WERI-Rb-1 (cell line): ENCODE results near the gene ZNF513.
"Not testable (repeated sequence)": the region's sequence is repeated elsewhere in the genome, so short reads cannot be mapped to it uniquely, and the experiment has no call there.

Experiments
- DNase-seq: peaks from one replicate; pipeline ENCODE4 v3.0.0-alpha.2; 2020
- H3K27ac ChIP-seq: fragments of 250-450 bp; sonication (Bioruptor Pico); 2 replicates; pipeline ENCODE4 v1.5.1; 2020; ENCODE audit warnings: mild to moderate bottlenecking, moderate library complexity
- H3K27me3 ChIP-seq: fragments of 250-450 bp; sonication (Bioruptor Pico); 2 replicates; pipeline ENCODE4 v1.5.1; 2021; ENCODE audit warnings: mild to moderate bottlenecking, low read depth, moderate library complexity; ENCODE audit not compliant: insufficient read depth, severe bottlenecking
- H3K36me3 ChIP-seq: fragments of 250-450 bp; sonication (Bioruptor Pico); 2 replicates; pipeline ENCODE4 v1.5.1; 2020; ENCODE audit warnings: mild to moderate bottlenecking, moderate library complexity
- H3K4me3 ChIP-seq: 2 replicates; pipeline ENCODE4 v1.5.1; 2011; ENCODE audit warnings: low read depth, mild to moderate bottlenecking, control low read depth, low read length
- H3K9me3 ChIP-seq: fragments of 250-450 bp; sonication (Bioruptor Pico); 2 replicates; pipeline ENCODE4 v1.5.1; 2021; ENCODE audit warnings: mild to moderate bottlenecking, moderate library complexity; ENCODE audit not compliant: severe bottlenecking
- CTCF ChIP-seq: IDR thresholded peaks from 2 replicates; pipeline ENCODE4 v1.5.1; 2011; ENCODE audit warnings: low read depth, mild to moderate bottlenecking, control low read depth, inconsistent platforms, low read length

ZNF513 gene, protein sequence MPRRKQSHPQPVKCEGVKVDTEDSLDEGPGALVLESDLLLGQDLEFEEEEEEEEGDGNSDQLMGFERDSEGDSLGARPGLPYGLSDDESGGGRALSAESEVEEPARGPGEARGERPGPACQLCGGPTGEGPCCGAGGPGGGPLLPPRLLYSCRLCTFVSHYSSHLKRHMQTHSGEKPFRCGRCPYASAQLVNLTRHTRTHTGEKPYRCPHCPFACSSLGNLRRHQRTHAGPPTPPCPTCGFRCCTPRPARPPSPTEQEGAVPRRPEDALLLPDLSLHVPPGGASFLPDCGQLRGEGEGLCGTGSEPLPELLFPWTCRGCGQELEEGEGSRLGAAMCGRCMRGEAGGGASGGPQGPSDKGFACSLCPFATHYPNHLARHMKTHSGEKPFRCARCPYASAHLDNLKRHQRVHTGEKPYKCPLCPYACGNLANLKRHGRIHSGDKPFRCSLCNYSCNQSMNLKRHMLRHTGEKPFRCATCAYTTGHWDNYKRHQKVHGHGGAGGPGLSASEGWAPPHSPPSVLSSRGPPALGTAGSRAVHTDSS

GRCh38 chr2:27380626-27381545, at the start of gene ZNF513:
TSS of gene ZNF513 (minus strand) at chr2:27380734. CDS start at chr2:27380526, 208 bp downstream.
- H3K27me3 ChIP-seq, result no peaks in the 10 kb centered on the region
- peak; percentile 97 for DNase-seq
- H3K4me3 ChIP-seq, result peak within 1 kb of the TSS; percentile 79
- no peak for TF ChIP-seq CTCF
- H3K9me3 ChIP-seq, result no peaks in the 10 kb centered on the region
- peaks cover 89% of the 10 kb centered on the region for H3K36me3 ChIP-seq
- H3K27ac ChIP-seq, result peak within 1 kb of the TSS; percentile 86

- no peak for TF ChIP-seq CTCF
- Histone ChIP-seq H3K27ac (peak overlapping the region; percentile 97), H3K36me3 (peaks cover 31% of the 10 kb centered on the region), H3K27me3 (no peaks in the 10 kb centered on the region), H3K9me3 (no peaks in the 10 kb centered on the region), H3K4me3 (peak overlapping the region; percentile 95)
- DNase-seq, result peak; percentile 89
Observed at GRCh38 chr2:27428978-27429541, 48.5 kb upstream of the ZNF513 start.

GRCh38 chr2:27428213-27428977, 47.9 kb upstream of the ZNF513 start, which contains the start of gene NRBP1:
TSS of gene NRBP1 (plus strand) at chr2:27428631. CDS start at chr2:27433274, 4,643 bp downstream.
- H3K9me3 ChIP-seq, result no peaks in the 10 kb centered on the region
- H3K36me3 ChIP-seq, result peaks cover 24% of the 10 kb centered on the region
- H3K4me3 ChIP-seq, result peak within 1 kb of the TSS; percentile 95
- peak within 1 kb of the TSS; percentile 97 for H3K27ac ChIP-seq
- H3K27me3 ChIP-seq, result no peaks in the 10 kb centered on the region
- peak; percentile 11; the same call in 1 of the 2 replicates for TF ChIP-seq CTCF
- peak; percentile 97 for DNase-seq

- no peaks in the 10 kb centered on the region for H3K9me3 ChIP-seq
- TF ChIP-seq CTCF, result no peak
- H3K27me3 ChIP-seq, result no peaks in the 10 kb centered on the region
- H3K36me3 ChIP-seq, result peaks cover 18% of the 10 kb centered on the region
- peak overlapping the region; percentile 95 for H3K4me3 ChIP-seq
- H3K27ac ChIP-seq, result peak overlapping the region; percentile 97
- DNase-seq, result no peak
Observed at GRCh38 chr2:27427863-27428212, 47.3 kb upstream of the ZNF513 start.

DNA sequence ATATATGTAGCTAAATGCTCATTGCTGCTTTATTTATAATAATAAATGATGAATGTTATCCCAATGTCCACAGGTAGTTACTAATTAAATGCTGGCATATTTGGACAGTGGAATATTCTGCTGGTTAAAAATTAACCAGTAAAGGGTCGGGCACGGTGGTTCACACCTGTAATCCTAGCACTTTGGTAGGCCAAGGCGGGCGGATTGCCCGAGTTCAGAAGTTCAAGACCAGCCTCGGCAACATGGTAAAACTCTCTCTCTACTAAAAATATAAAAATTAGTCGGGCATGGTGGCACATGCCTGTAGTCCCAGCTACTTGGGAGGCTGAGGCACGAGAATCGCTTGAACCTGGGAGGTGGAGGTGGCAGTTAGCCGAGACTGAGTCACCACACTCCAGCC, 44.5 kb upstream of the ZNF513 start:
- not testable (repeated sequence) for H3K27me3 ChIP-seq, H3K4me3 ChIP-seq, H3K36me3 ChIP-seq, DNase-seq, H3K9me3 ChIP-seq, H3K27ac ChIP-seq
